Thoracic aorta (tissue), 2 donors: ENCODE data around the gene CEP131. TPM values are rescaled to one million over a fixed set of nuclear protein-coding genes. Genes with fewer than 3 reads are reported as not detected.
"Not testable (repeated sequence)": the region's sequence is repeated elsewhere in the genome, so short reads cannot be mapped to it uniquely, and the experiment has no call there.

ENCODE experiments used
- ATAC-seq: fragments of 150-250 bp; one replicate; pipeline ENCODE4 v1.8.0; 2017; ENCODE audit warnings: low read depth; ENCODE audit not compliant: insufficient number of reproducible peaks, low FRiP score
- DNase-seq: peaks from one replicate; pipeline ENCODE4 v3.0.0-alpha.2; 2020; ENCODE audit warnings: low spot score
- H3K27ac ChIP-seq, 2 donors: fragments of 200-600 bp; sonication (generic); 1 replicate in 1 of 2; 2 replicates in 1 of 2; pipeline ENCODE4 v1.5.1; 2016; ENCODE audit warnings: mild to moderate bottlenecking in 2 of 2, moderate library complexity in 2 of 2
- H3K27me3 ChIP-seq: fragments of 200-600 bp; sonication (generic); replicated peaks from 2 replicates; pipeline ENCODE4 v1.6.0; 2016; ENCODE audit warnings: mild to moderate bottlenecking; ENCODE audit not compliant: insufficient read depth
- H3K36me3 ChIP-seq: fragments of 200-600 bp; sonication (generic); one replicate; pipeline ENCODE4 v1.5.1; 2016
- H3K4me1 ChIP-seq, 2 donors: fragments of 200-600 bp; sonication (generic); 1 replicate in 1 of 2; 2 replicates in 1 of 2; pipeline versions ENCODE4 v1.5.1 to v1.6.0; 2016; ENCODE audit warnings: low read depth in 2 of 2, mild to moderate bottlenecking in 1 of 2; ENCODE audit not compliant: control insufficient read depth in 1 of 2
- H3K4me3 ChIP-seq: fragments of 200-600 bp; sonication (generic); 2 replicates; pipeline ENCODE4 v1.5.1; 2016; ENCODE audit warnings: mild to moderate bottlenecking
- H3K9me3 ChIP-seq: fragments of 200-600 bp; sonication (generic); 2 replicates; pipeline ENCODE4 v1.5.1; 2016
- total RNA-seq, 2 donors: library from RNA; depleted of rRNA; stranded (reverse); fragments of >200 nt; gene quantifications; one replicate each; pipeline versions ENCODE4 v1.1.0 to v1.2.3, GENCODE V29; 2016
- TF ChIP-seq, protein P1 (sequence below): fragments of 200-600 bp; sonication (generic); IDR thresholded peaks from one replicate; pipeline ENCODE4 v1.5.1; 2019; ENCODE audit warnings: antibody characterized with exemption

Gene CEP131
- total RNA-seq, 2 donors from 2014 or later, result 5.8 to 11.4 TPM

DNA sequence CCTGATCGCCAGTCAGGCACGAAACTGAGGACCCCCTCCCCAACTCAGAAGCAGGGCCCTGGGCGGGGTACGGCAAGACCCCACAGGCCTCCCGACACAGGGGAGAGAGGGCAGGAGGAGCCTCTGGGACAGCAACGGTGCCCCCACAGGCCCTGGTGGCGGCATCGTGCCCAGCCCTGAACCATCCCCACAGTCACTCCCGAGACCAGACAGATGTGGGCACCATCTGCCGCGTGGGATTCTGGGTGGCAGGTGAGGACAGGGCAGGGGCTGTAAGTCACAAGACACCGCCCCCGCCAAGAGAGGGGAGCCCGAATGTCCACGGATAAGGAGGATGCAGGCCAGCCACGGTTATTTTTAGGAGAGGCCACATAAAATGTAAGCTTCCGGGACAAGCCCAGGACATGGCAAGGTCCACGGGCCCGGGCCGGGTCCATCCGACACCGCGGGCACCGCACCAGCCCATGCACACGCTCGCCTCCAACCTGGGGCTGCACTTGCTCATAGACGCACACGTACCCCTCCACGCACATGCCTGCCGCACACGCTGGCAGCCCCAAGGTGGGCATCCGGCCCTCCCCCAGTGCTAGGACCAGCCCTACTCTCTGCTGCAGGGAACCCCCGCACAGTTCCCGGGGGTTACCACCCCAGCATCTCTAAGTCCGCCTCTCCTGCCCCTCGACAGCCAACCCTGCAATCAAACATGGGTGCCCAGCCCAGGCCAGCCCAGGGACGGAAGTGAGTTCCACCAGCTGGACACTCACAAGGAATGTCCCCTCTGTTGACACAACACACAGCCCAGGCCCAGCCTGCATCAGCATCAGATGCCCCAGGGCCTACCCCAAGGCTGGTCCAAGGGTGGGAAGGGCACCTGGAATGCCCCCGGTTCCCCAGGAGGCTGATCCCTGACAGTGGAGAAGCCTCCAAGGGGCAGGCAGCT lies 65.6 kb downstream of the CEP131 start:
- Histone ChIP-seq H3K27ac (no peak overlapping the region), H3K27me3 (no peaks in the 10 kb centered on the region), H3K9me3 (no peaks in the 10 kb centered on the region), H3K36me3 (no peaks in the 10 kb centered on the region), H3K4me3 (no peak overlapping the region), H3K4me1 (no peaks in the 10 kb centered on the region)
- ATAC-seq (no peak), DNase-seq (no peak)
- TF ChIP-seq, protein P1, sequence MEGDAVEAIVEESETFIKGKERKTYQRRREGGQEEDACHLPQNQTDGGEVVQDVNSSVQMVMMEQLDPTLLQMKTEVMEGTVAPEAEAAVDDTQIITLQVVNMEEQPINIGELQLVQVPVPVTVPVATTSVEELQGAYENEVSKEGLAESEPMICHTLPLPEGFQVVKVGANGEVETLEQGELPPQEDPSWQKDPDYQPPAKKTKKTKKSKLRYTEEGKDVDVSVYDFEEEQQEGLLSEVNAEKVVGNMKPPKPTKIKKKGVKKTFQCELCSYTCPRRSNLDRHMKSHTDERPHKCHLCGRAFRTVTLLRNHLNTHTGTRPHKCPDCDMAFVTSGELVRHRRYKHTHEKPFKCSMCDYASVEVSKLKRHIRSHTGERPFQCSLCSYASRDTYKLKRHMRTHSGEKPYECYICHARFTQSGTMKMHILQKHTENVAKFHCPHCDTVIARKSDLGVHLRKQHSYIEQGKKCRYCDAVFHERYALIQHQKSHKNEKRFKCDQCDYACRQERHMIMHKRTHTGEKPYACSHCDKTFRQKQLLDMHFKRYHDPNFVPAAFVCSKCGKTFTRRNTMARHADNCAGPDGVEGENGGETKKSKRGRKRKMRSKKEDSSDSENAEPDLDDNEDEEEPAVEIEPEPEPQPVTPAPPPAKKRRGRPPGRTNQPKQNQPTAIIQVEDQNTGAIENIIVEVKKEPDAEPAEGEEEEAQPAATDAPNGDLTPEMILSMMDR, result no peak

DNA sequence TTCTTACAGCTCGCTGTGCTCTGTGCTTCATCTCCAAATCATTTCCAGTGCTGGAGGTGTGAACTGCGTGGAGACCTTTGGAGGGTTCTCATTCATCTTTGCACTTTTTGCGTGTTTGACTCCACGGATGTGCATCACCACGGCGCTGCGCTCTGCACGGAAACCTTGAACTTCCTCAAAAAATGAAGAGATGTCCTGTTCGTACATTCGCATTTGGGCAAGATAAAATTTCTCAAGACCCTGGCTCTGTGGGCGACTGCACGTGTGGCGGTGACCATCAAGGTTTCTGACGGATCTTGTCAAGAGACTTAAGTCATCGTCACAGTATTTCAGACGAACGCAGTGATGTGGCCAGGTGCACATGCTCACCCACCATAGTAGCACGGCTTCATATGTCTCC lies 67.8 kb downstream of the CEP131 start:
- H3K4me1 ChIP-seq, result no peaks in the 10 kb centered on the region
- ATAC-seq, result no peak
- H3K27me3 ChIP-seq, result no peaks in the 10 kb centered on the region
- no peak overlapping the region for H3K4me3 ChIP-seq
- TF ChIP-seq, protein P1, result no peak
- no peak for DNase-seq
- no peaks in the 10 kb centered on the region for H3K9me3 ChIP-seq
- H3K27ac ChIP-seq, result no peak overlapping the region
- H3K36me3 ChIP-seq, result no peaks in the 10 kb centered on the region

DNA sequence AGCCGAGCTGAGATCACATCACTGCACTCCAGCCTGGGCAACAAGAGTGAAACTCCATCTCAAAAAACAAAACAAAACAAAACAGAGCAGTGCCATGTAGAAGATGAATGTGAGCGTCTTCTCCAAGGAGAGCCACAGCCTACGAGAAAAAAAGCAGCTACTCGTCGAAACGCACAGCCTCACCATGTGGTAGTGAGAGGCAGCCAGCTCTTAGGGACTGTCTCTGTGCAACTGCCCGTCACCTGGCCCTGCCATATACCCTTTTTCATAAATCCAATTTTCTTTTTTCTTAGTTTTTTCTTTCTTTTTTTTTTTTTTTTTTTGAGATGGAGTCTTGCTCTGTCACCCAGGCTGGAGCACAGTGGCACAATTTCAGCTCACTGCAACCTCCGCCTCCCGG lies 68.7 kb downstream of the CEP131 start:
- not testable (repeated sequence) for H3K36me3 ChIP-seq, H3K9me3 ChIP-seq, H3K4me1 ChIP-seq, DNase-seq, H3K27ac ChIP-seq, H3K27me3 ChIP-seq, H3K4me3 ChIP-seq, ATAC-seq

GRCh38 chr17:81153340-81153803 lies 69.4 kb downstream of the CEP131 start:
- Histone ChIP-seq H3K36me3 (no peaks in the 10 kb centered on the region), H3K27me3 (no peaks in the 10 kb centered on the region), H3K4me1 (no peaks in the 10 kb centered on the region), H3K9me3 (no peaks in the 10 kb centered on the region), H3K27ac (no peak overlapping the region), H3K4me3 (no peak overlapping the region)
- DNase-seq (no peak), ATAC-seq (no peak)
- TF ChIP-seq, protein P1, result no peak

DNA sequence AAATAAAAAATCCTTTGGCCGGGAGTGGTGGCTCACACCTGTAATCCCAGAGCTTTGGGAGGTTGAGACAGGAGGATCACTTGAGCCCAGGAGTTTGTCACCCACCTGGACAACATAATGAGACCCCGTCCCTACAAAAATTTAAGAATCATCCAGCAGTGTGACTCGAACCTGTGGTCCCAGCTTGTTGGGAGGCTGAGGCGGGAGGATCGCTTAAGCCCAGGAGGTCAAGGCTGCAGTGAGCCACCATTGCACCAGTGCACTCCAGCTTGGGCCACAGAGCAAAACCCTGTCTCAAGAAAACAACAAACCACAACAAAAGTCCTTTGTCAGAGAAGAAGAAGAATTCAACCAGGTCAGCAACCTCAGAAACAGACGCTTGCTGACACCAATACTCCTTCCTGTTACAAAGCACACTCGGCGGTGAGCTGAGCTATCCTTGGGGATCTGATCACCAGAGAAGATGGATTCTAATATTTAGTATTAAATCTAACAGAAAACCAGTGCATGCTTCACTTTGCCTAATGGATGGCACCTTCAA lies 70.4 kb downstream of the CEP131 start:
- ATAC-seq, result no peak

More for the DNA sequence above, 70.4 kb downstream of the CEP131 start:
- no peaks in the 10 kb centered on the region for H3K36me3 ChIP-seq
- no peak overlapping the region for H3K27ac ChIP-seq
- TF ChIP-seq, protein P1, result no peak
- no peaks in the 10 kb centered on the region for H3K9me3 ChIP-seq
- H3K27me3 ChIP-seq, result no peaks in the 10 kb centered on the region
- no peak overlapping the region for H3K4me3 ChIP-seq
- H3K4me1 ChIP-seq, result no peaks in the 10 kb centered on the region
- no peak for DNase-seq
